ENCODE results near the gene SEC24D.

Gene SEC24D

GRCh38 chr4:118746251-118746919 lies 89.5 kb downstream of the SEC24D start:
- peak in 1 of 2 experiments; percentile 19 for DNase-seq

- no peak for DNase-seq
Observed at GRCh38 chr4:118745357-118745756, 90.6 kb downstream of the SEC24D start.

DNA sequence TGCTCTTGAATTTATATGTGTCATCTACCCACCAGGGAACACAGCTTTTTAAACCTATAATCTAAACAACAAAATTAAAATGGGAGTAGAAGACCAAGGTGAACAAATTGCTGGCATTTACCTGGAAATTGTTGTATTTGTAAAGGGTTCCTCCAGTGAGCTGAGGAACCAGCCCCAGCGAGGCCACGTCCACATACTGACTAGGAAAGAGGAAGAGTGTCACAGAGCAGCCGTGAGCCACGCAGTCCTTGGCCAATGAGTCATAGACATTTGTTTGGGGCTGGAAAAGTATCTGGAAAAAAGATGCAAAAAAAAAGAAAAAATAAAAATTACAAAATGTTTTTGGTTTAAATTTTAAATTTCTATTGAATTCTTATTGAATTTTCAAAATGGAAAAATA lies 92.1 kb downstream of the SEC24D start:
- no peak for DNase-seq

GRCh38 chr4:118742050-118742449 lies 93.9 kb downstream of the SEC24D start:
- DNase-seq, result no peak

GRCh38 chr4:118741301-118741855 lies 94.5 kb downstream of the SEC24D start:
- no peak for DNase-seq

DNA sequence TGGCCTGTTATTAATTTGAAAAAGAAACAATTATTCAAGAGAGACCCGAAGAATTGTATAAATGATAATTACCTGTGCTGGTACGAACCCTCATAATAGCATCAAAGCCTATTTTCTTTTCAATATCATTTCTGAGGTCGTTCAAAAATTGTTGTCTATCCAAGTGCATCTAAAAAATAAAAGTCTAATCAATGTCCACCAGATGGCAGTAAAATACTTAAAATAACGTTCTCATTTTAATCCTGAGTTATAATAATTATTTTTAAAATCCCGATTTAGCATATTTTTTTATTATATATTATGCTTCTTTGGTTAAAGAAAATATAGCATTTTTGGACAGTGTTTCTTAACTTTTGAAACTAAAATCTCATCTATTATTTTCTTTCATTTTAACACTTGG lies 95.1 kb downstream of the SEC24D start:
- peak in 1 of 2 experiments; percentile 6 for DNase-seq

DNA sequence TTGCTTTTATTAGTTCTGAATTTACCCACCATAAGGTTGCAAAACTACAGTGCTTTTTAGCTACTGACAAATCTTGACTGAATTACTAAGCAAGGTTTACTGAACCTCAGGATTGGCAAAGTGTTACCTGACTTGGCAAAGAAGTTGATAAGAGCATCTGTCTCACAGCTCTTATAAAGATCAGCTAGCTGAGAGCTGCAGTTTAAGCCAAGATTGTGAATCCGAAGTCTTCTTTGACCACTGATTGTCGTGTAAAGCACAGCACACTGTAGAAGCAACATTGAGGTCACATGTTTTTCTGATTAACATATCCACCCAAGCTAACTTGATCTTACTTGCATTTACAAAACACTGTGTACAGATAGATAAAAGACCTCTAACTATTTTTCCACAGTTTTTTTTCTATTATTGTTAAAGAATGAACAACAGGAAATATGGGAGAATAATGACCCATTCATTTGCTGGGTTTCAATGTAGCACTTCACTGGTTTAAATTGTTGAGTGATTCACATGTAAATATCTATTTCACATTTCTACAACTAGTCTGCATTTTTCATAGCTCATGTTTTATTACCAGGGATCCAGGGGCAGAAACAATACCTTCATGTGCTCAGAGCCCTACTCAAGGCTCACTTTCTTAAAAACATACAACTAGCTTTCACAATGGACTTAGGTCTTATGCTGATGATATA lies 96.8 kb downstream of the SEC24D start:
- no peak for DNase-seq

GRCh38 chr4:118738090-118738489 lies 97.8 kb downstream of the SEC24D start:
- DNase-seq, result no peak

DNA sequence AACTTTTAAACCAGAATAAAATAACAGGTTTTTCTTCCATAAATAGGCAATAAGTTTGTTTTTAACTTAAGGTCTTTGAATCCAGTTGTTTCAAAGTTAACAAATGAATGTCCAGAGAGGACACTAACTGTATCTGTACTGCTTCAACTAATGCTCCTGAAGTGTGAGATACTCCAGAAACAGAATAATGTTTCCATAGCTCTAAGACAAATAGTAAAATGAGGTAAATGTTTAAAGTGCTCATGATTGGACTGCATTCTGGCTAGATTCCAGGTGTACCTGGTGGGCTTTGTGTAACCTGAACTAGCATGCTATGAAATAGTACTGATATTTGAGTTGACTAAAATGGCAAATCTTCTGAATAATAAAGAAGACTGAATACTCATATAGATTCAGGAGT lies 99.0 kb downstream of the SEC24D start:
- DNase-seq, result no peak

- DNase-seq, result no peak
Observed at GRCh38 chr4:118734491-118735205, 101.3 kb downstream of the SEC24D start.

DNA sequence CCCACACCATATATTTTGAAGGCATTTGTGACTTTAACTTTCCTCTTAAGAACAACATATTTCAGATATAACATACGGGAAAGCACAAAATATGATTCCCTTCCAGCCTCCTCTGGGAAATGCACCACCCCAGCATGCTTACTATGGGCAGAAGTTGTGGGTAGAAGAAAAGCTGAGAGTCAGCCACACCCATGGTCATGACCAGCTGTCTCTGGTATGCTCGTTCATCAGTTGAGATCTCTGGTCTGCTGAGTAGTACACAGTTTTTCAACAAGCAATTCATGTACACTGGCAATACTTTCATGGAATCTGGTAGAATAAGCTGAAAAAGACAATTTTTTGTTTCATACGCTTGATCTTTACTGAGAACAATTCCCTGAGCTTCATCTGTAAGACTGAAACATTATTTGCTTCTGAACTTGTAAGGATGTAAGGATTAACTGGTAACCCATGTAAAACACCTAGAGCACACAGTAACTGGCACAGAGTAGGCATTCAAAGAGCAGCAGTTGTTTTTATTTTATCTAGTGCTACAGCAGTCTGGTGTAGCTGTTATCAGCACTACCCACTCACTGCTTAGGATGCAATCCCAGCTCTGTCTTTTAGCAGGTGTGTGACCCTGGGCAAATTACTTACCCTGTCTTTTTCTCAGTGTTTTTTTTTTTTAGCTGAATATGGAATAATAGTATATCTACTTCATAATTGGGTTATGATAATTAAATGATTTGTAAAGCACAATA lies 103.2 kb downstream of the SEC24D start:
- no peak for DNase-seq

DNA sequence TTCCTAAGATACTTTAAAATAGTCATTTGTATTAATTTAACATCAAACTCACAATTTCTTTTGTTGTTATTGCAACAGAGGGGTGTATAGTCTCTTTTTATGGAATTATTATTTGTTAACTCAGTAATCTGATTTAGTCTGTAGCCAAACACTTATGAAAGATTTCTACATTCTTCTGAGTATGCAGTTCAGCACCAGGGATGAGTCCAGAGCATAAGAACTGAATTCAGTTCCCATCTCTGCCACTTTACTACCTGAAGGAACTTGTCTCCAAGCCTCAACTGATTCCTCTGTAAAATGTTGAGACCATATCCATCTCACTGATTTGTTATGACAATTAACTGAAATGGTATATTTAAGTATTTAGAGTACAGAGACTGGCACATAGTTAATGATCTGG lies 105.2 kb downstream of the SEC24D start:
- no peak for DNase-seq

- no peak for DNase-seq
Observed at GRCh38 chr4:118729287-118730286, 106.3 kb downstream of the SEC24D start.

- no peak for DNase-seq
Observed at GRCh38 chr4:118727360-118727759, 108.6 kb downstream of the SEC24D start.

- DNase-seq, result no peak
Observed at GRCh38 chr4:118723369-118723768, 112.6 kb downstream of the SEC24D start.

- no peak for DNase-seq
Observed at GRCh38 chr4:118721752-118722151, 114.2 kb downstream of the SEC24D start.

GRCh38 chr4:118718511-118719170 lies 117.3 kb downstream of the SEC24D start:
- no peak for DNase-seq

- no peak for DNase-seq
Observed at GRCh38 chr4:118716304-118716703, 119.6 kb downstream of the SEC24D start.

- DNase-seq, result no peak
Observed at GRCh38 chr4:118714682-118715081, 121.2 kb downstream of the SEC24D start.

DNA sequence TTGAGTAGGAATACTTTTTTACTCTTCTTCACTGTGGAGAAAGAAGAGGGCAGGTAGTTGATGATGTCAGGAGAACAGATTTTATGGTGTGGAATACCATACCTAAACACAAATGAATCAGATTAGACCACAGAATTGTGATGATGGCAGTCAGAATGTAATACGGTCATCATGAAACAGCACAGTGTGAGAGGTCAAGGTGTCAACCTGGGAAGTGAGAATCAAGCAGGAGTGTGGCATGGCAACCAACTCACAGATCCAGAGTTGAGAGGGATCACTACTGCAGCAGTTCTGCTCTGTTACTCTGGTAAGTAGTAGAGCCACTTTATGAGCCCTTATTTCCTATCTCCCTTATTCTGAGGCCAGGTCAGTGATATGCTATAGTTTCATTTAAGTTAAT lies 123.1 kb downstream of the SEC24D start:
- DNase-seq, result no peak

GRCh38 chr4:118711052-118711451 lies 124.9 kb downstream of the SEC24D start:
- DNase-seq, result no peak

Data from NCI-H524 (cell line).